ENCODE measurements around the gene PCNX2. TPM values are rescaled to one million over a fixed set of nuclear protein-coding genes. Genes with fewer than 3 reads are reported as not detected.

PCNX2 gene
- total RNA-seq, 1 experiment from 2014 or later, result 18.6 TPM

GRCh38 chr1:233333086-233333485, 37.6 kb upstream of the PCNX2 start:
- no peaks in the 10 kb centered on the region; the same call in 1 of the 2 replicates for H4K20me1 ChIP-seq (ENCODE audit: insufficient read depth)
- H3K27ac ChIP-seq, result no peak overlapping the region
- no peak overlapping the region for H3K4me2 ChIP-seq
- no peaks in the 10 kb centered on the region for H3K9me2 ChIP-seq (ENCODE audit: insufficient read depth)
- H3K36me3 ChIP-seq (ENCODE audit: low read depth), result no peaks in the 10 kb centered on the region
- peaks cover 25% of the 10 kb centered on the region for H3K4me1 ChIP-seq (replicated peaks; ENCODE audit: insufficient read depth)
- CTCF ChIA-PET, result interaction anchor here (0.6 kb wide), 1 partner anchor 25 kb away, joined by 10 read pairs; no protein-coding TSS in a partner anchor
- no peak for DNase-seq
- POLR2A ChIA-PET (ENCODE audit: unreplicated experiment), result no interaction called here
- H3K79me2 ChIP-seq (ENCODE audit: low read depth), result peaks cover 86% of the 10 kb centered on the region
- BruUV-seq (replicated peaks), result no TSS peak
- H3K27me3 ChIP-seq (ENCODE audit: insufficient read depth, low read depth), result no peaks in the 10 kb centered on the region
- no peak overlapping the region for H3K4me3 ChIP-seq
- no peaks in the 10 kb centered on the region for H3K9me3 ChIP-seq (ENCODE audit: insufficient read depth, low read depth)
- TF ChIP-seq EZH2 (IDR thresholded peaks at IDR 0.05; ENCODE audit: low read depth) (no peak), CTCF (conservative IDR thresholded peaks at IDR 0.05) (no peak)
- H3F3A ChIP-seq (ENCODE audit: insufficient read depth, low read depth), result no peaks in the 10 kb centered on the region
- intact Hi-C loops (cut with micrococcal nuclease; ENCODE audit: unreplicated experiment), result no loop called here
- H2AFZ ChIP-seq, result no peak overlapping the region

GRCh38 chr1:233331676-233332519, 36.4 kb upstream of the PCNX2 start:
- Histone ChIP-seq H3K9me2 (ENCODE audit: insufficient read depth) (no peaks in the 10 kb centered on the region), H3K4me1 (replicated peaks; ENCODE audit: insufficient read depth) (peaks cover 25% of the 10 kb centered on the region), H4K20me1 (ENCODE audit: insufficient read depth) (no peaks in the 10 kb centered on the region; the same call in 1 of the 2 replicates), H3K9me3 (ENCODE audit: insufficient read depth, low read depth) (no peaks in the 10 kb centered on the region), H3K27ac (no peak overlapping the region), H3K4me3 (no peak overlapping the region), H3K79me2 (ENCODE audit: low read depth) (peaks cover 74% of the 10 kb centered on the region), H3K36me3 (ENCODE audit: low read depth) (no peaks in the 10 kb centered on the region), H3K4me2 (peak overlapping the region; percentile 96), H3F3A (ENCODE audit: insufficient read depth, low read depth) (no peaks in the 10 kb centered on the region), H3K27me3 (ENCODE audit: insufficient read depth, low read depth) (no peaks in the 10 kb centered on the region), H2AFZ (no peak overlapping the region)
- BruUV-seq (replicated peaks), result no TSS peak
- intact Hi-C loops (cut with micrococcal nuclease; ENCODE audit: unreplicated experiment), result no loop called here
- DNase-seq, result no peak
- no peak for TF ChIP-seq CTCF (conservative IDR thresholded peaks at IDR 0.05)
- ChIA-PET CTCF (no interaction called here), POLR2A (ENCODE audit: unreplicated experiment) (interaction anchor here (0.5 to 0.7 kb wide), 2 partner anchors 1042 to 1790 kb away, joined by 3 to 9 read pairs; partner anchors contain the start of gene COA6)

- Histone ChIP-seq H4K20me1 (ENCODE audit: insufficient read depth) (no peaks in the 10 kb centered on the region; the same call in 1 of the 2 replicates), H3K36me3 (ENCODE audit: low read depth) (no peaks in the 10 kb centered on the region), H3K27ac (peak overlapping the region; percentile 41; the same call in 1 of the 2 replicates), H3K27me3 (ENCODE audit: insufficient read depth, low read depth) (no peaks in the 10 kb centered on the region), H3K9me2 (ENCODE audit: insufficient read depth) (no peaks in the 10 kb centered on the region), H3F3A (ENCODE audit: insufficient read depth, low read depth) (peaks cover 6% of the 10 kb centered on the region; the same call in 1 of the 2 replicates), H2AFZ (peak overlapping the region; percentile 84), H3K9me3 (ENCODE audit: insufficient read depth, low read depth) (no peaks in the 10 kb centered on the region), H3K4me2 (peak overlapping the region; percentile 96), H3K4me3 (peak overlapping the region; percentile 83), H3K79me2 (ENCODE audit: low read depth) (peaks cover 47% of the 10 kb centered on the region), H3K4me1 (replicated peaks; ENCODE audit: insufficient read depth) (peaks cover 25% of the 10 kb centered on the region)
- POLR2A ChIA-PET (ENCODE audit: unreplicated experiment), result interaction anchor here (0.5 to 0.6 kb wide), 2 partner anchors 23 to 1350 kb away, joined by 3 to 4 read pairs; no protein-coding TSS in a partner anchor
- DNase-seq, result peak; percentile 43 to 61
- TF ChIP-seq CTCF (conservative IDR thresholded peaks at IDR 0.05), result no peak
- no peak for TF ChIP-seq EZH2 (IDR thresholded peaks at IDR 0.05; ENCODE audit: low read depth)
- BruUV-seq (replicated peaks), result no TSS peak
- CTCF ChIA-PET, result interaction anchor here (0.6 kb wide), 1 partner anchor 127 kb away, joined by 3 read pairs; no protein-coding TSS in a partner anchor
- intact Hi-C loops (cut with micrococcal nuclease; ENCODE audit: unreplicated experiment), result no loop called here
Measured at GRCh38 chr1:233328142-233328921, 32.8 kb upstream of the PCNX2 start.

Data from PC-9 (cell line).